HCT116 (cell line): ENCODE results near the gene SLC22A4. TPM values are rescaled to one million over a fixed set of nuclear protein-coding genes. Genes with fewer than 3 reads are reported as not detected.

ENCODE experiments used
- ATAC-seq: fragments of 200-7000 bp; cut with Tn5 transposase; 2 replicates; pipeline ENCODE4 v1.9.1; 2020; ENCODE audit warnings: mild to moderate bottlenecking, moderate library complexity
- BruUV-seq: library from RNA; stranded (reverse); fragments of 400-500 nt; replicated peaks from 2 replicates; lab custom pipeline; 2021; lab: Mats Ljungman, UMichigan
- CTCF ChIA-PET: fragments of 300-600 bp; sonication (Branson Sonifier 250); formaldehyde crosslinking; loops from one replicate; lab custom pipeline; 2021; ENCODE audit warnings: antibody characterized with exemption; lab: Charles Lee
- POLR2A ChIA-PET: fragments of 300-600, 350-600 bp; sonication (Branson Sonifier 250); formaldehyde crosslinking; loops from one replicate; lab custom pipeline; 2021; ENCODE audit warnings: antibody characterized with exemption; lab: Charles Lee
- RAD21 ChIA-PET, 2 experiments: fragments of 300-600 bp; sonication (Branson Sonifier 250); formaldehyde crosslinking; loops; one replicate each; lab custom pipeline; 2023; ENCODE audit warnings: low total read pairs in 2 of 2; ENCODE audit not compliant: uncharacterized antibody in 2 of 2, unreplicated experiment in 2 of 2, low non-redundant PET in 1 of 2; lab: Charles Lee
- DNase-seq: peaks from one replicate; pipeline ENCODE4 v3.0.0-alpha.2; 2010; ENCODE audit warnings: low read depth, low spot score
- H2AFZ ChIP-seq: fragments of 200-600 bp; shearing (Covaris generic), sonication (generic); 2 replicates; pipeline ENCODE4 v1.6.1; 2017; ENCODE audit warnings: low read depth, mixed run types, mixed read lengths, antibody characterized with exemption, low read length; ENCODE audit not compliant: poor library complexity, severe bottlenecking
- H3K27ac ChIP-seq: 2 replicates; pipeline ENCODE4 v1.5.1; 2012; ENCODE audit warnings: low read depth, low read length
- H3K27me3 ChIP-seq: fragments of 200-600 bp; sonication (generic); 2 replicates; pipeline ENCODE4 v1.6.1; 2016; ENCODE audit warnings: mixed run types, low read length, mixed read lengths; ENCODE audit not compliant: insufficient read depth
- H3K36me3 ChIP-seq, 2 experiments: fragments of 200-500 bp in 1 of 2; fragments of 200-600 bp in 1 of 2; sonication (Bioruptor generic) in 1 of 2; sonication (generic) in 1 of 2; 2 replicates each; pipeline versions ENCODE4 v1.5.1 to v1.6.1; 2014 to 2016; ENCODE audit warnings: low read length in 2 of 2, inconsistent platforms in 1 of 2, mixed read lengths in 1 of 2, mixed run types in 1 of 2; ENCODE audit not compliant: insufficient read depth in 2 of 2, control insufficient read depth in 1 of 2
- H3K4me1 ChIP-seq, 2 experiments: fragments of 200-600 bp in 1 of 2; sonication (generic) in 1 of 2; 2 replicates each; pipeline versions ENCODE4 v1.5.1 to v1.6.1; 2012 to 2017; ENCODE audit warnings: low read length in 2 of 2, inconsistent platforms in 1 of 2, mild to moderate bottlenecking in 1 of 2, mixed read lengths in 1 of 2, mixed run types in 1 of 2, moderate library complexity in 1 of 2; ENCODE audit not compliant: insufficient read depth in 2 of 2, control insufficient read depth in 1 of 2
- H3K4me2 ChIP-seq: fragments of 200-600 bp; sonication (generic); 2 replicates; pipeline ENCODE4 v1.6.1; 2017; ENCODE audit warnings: mixed run types, low read length, mixed read lengths
- H3K4me3 ChIP-seq, 2 experiments: fragments of 200-600 bp in 1 of 2; sonication (generic) in 1 of 2; replicated peaks in 1 of 2; 2 replicates each; pipeline ENCODE4 v1.5.1; 2011 to 2016; ENCODE audit warnings: low read length in 2 of 2, control low read depth in 1 of 2, low read depth in 1 of 2, mild to moderate bottlenecking in 1 of 2, mixed read lengths in 1 of 2, mixed run types in 1 of 2
- H3K79me2 ChIP-seq: fragments of 200-600 bp; sonication (generic); 2 replicates; pipeline ENCODE4 v1.6.1; 2017; ENCODE audit warnings: mild to moderate bottlenecking, mixed run types, low read length, moderate library complexity, mixed read lengths; ENCODE audit not compliant: insufficient read depth
- H3K9ac ChIP-seq: fragments of 200-600 bp; sonication (generic); 2 replicates; pipeline ENCODE4 v1.6.1; 2016; ENCODE audit warnings: low read length, mixed read lengths
- H3K9me2 ChIP-seq: fragments of 200-600 bp; sonication (generic), shearing (Covaris generic); 2 replicates; pipeline ENCODE4 v1.6.1; 2017; ENCODE audit warnings: mixed run types, mild to moderate bottlenecking, moderate library complexity; ENCODE audit not compliant: insufficient read depth
- H3K9me3 ChIP-seq, 2 experiments: fragments of 200-500 bp in 1 of 2; fragments of 200-600 bp in 1 of 2; sonication (Bioruptor generic) in 1 of 2; sonication (generic) in 1 of 2; 2 replicates each; pipeline ENCODE4 v1.6.1; 2014 to 2017; ENCODE audit warnings: low read length in 2 of 2, mixed read lengths in 2 of 2, inconsistent platforms in 1 of 2, low read depth in 1 of 2, mild to moderate bottlenecking in 1 of 2, mixed run types in 1 of 2, moderate library complexity in 1 of 2; ENCODE audit not compliant: control insufficient read depth in 1 of 2, insufficient read depth in 1 of 2
- H4K20me1 ChIP-seq: fragments of 200-600 bp; sonication (generic), shearing (Covaris generic); 2 replicates; pipeline ENCODE4 v1.6.1; 2017; ENCODE audit warnings: mixed run types, mild to moderate bottlenecking, moderate library complexity; ENCODE audit not compliant: insufficient read depth
- CBX3 ChIP-seq: IDR thresholded peaks from 2 replicates; pipeline ENCODE4 v1.6.1; 2012; ENCODE audit warnings: low read depth
- CEBPB ChIP-seq: IDR thresholded peaks from 2 replicates; pipeline ENCODE4 v1.6.1; 2012; ENCODE audit warnings: low read depth
- CTCF ChIP-seq, 3 experiments: fragments of 200-600 bp in 1 of 3; sonication (generic) in 1 of 3; IDR thresholded peaks in 2 of 3; conservative IDR thresholded peaks in 1 of 3; 2 replicates each; pipeline ENCODE4 v1.5.1; 2012 to 2017; ENCODE audit warnings: low read depth in 2 of 3, low read length in 2 of 3, antibody characterized with exemption in 1 of 3, borderline replicate concordance in 1 of 3, control low read depth in 1 of 3, mild to moderate bottlenecking in 1 of 3, mixed read lengths in 1 of 3, mixed run types in 1 of 3, moderate library complexity in 1 of 3; ENCODE audit not compliant: insufficient read depth in 1 of 3
- EGR1 ChIP-seq: IDR thresholded peaks from 2 replicates; pipeline ENCODE4 v1.6.1; 2012; ENCODE audit warnings: low read depth
- ELF1 ChIP-seq: IDR thresholded peaks from 2 replicates; pipeline ENCODE4 v1.6.1; 2012; ENCODE audit warnings: low read depth, borderline replicate concordance
- EZH2 ChIP-seq: fragments of 200-600 bp; sonication (generic); IDR thresholded peaks from 2 replicates; pipeline ENCODE4 v1.6.1; 2017; ENCODE audit warnings: antibody characterized with exemption, mixed run types
- EZH2phosphoT487 ChIP-seq: fragments of 200-600 bp; IDR thresholded peaks from 2 replicates; pipeline ENCODE4 v1.6.1; 2018; ENCODE audit warnings: antibody characterized with exemption, borderline replicate concordance
- JUND ChIP-seq: IDR thresholded peaks from 2 replicates; pipeline ENCODE4 v1.6.1; 2012
- POLR2A ChIP-seq: IDR thresholded peaks from 2 replicates; pipeline ENCODE4 v1.7.0; 2011; ENCODE audit warnings: borderline replicate concordance; ENCODE audit not compliant: insufficient read depth, insufficient read length; ENCODE audit errors: extremely low read depth
- POLR2AphosphoS5 ChIP-seq: IDR thresholded peaks from 2 replicates; pipeline ENCODE4 v1.6.1; 2011; ENCODE audit warnings: mild to moderate bottlenecking, low read depth, low read length, moderate library complexity
- RAD21 ChIP-seq: IDR thresholded peaks from 2 replicates; pipeline ENCODE4 v1.6.1; 2012; ENCODE audit warnings: low read depth, mild to moderate bottlenecking
- REST ChIP-seq: IDR thresholded peaks from 2 replicates; pipeline ENCODE4 v1.6.1; 2012; ENCODE audit warnings: low read depth
- SIN3A ChIP-seq: IDR thresholded peaks from 2 replicates; pipeline ENCODE4 v1.6.1; 2012; ENCODE audit warnings: low read depth
- SRF ChIP-seq: IDR thresholded peaks from 2 replicates; pipeline ENCODE4 v1.6.1; 2012; ENCODE audit warnings: low read depth
- TCF7L2 ChIP-seq: IDR thresholded peaks from 2 replicates; pipeline ENCODE4 v1.7.0; 2011; ENCODE audit warnings: borderline replicate concordance, inconsistent platforms; ENCODE audit not compliant: insufficient read depth, insufficient read length; ENCODE audit errors: extremely low read depth
- ZBTB33 ChIP-seq: IDR thresholded peaks from 2 replicates; pipeline ENCODE4 v1.6.1; 2011; ENCODE audit warnings: mild to moderate bottlenecking, low read length, moderate library complexity; ENCODE audit not compliant: insufficient replicate concordance; ENCODE audit errors: extremely low read depth
- ZNF274 ChIP-seq: fragments of 200-500 bp; sonication (Bioruptor generic); IDR thresholded peaks from 2 replicates; pipeline ENCODE4 v1.6.1; 2014; ENCODE audit warnings: mild to moderate bottlenecking, low read depth, low read length, inconsistent platforms
- intact Hi-C: fragments of 100-400 bp; cut with micrococcal nuclease; formaldehyde crosslinking; loops from 2 replicates; pipeline ENCODE4 v1.10.0; 2022
- total RNA-seq: library from RNA; stranded (reverse); gene quantifications from one replicate; pipeline ENCODE4 v1.2.1, GENCODE V29; 2021; ENCODE audit not compliant: unreplicated experiment

SLC22A4 gene
- total RNA-seq, 1 experiment from 2014 or later: 0.59 TPM

- H3K9me2 ChIP-seq: no peaks in the 10 kb centered on the region
- no peak overlapping the region for H3K4me2 ChIP-seq
- H3K36me3 ChIP-seq: no peaks in the 10 kb centered on the region
- POLR2A ChIA-PET: no interaction called here
- H3K79me2 ChIP-seq: no peaks in the 10 kb centered on the region
- H3K9me3 ChIP-seq: no peaks in the 10 kb centered on the region
- no TSS peak for BruUV-seq
- peaks cover 23 to 47% of the 10 kb centered on the region in 2 experiments for H3K4me1 ChIP-seq
- CTCF ChIA-PET: no interaction called here
- intact Hi-C loops: no loop called here
- H2AFZ ChIP-seq: no peak overlapping the region
- H3K27ac ChIP-seq: no peak overlapping the region
- H4K20me1 ChIP-seq: no peaks in the 10 kb centered on the region
- TF ChIP-seq CBX3: no peak
- TF ChIP-seq ZNF274: no peak
- no peak for TF ChIP-seq EGR1
- no peak for TF ChIP-seq JUND
- no peak for TF ChIP-seq REST
- TF ChIP-seq ZBTB33: no peak
- no peak for TF ChIP-seq CEBPB
- no peak for TF ChIP-seq POLR2A
- TF ChIP-seq SRF: no peak
- TF ChIP-seq RAD21: no peak
- TF ChIP-seq TCF7L2: no peak
- TF ChIP-seq SIN3A: no peak
- TF ChIP-seq POLR2AphosphoS5: no peak
- no peak for TF ChIP-seq EZH2
- TF ChIP-seq EZH2phosphoT487: no peak
- TF ChIP-seq ELF1: no peak
- no peak for TF ChIP-seq CTCF (IDR thresholded peaks at IDR 0.05 in 2 of 3, conservative IDR thresholded peaks at IDR 0.05 in 1 of 3; ENCODE audit: borderline replicate concordance in 1 of 3, insufficient read depth in 1 of 3, low read depth in 2 of 3, low read length in 2 of 3)
- no peak overlapping the region for H3K9ac ChIP-seq
- no peak overlapping the region for H3K4me3 ChIP-seq
- RAD21 ChIA-PET: no interaction called here
- no peaks in the 10 kb centered on the region for H3K27me3 ChIP-seq
- ATAC-seq (no peak), DNase-seq (no peak)
Observed at GRCh38 chr5:132256783-132257130, 37.4 kb upstream of the SLC22A4 start.
